DND-41 (cell line): ENCODE data around the gene NKAIN2.
"Not testable (repeated sequence)": the region's sequence is repeated elsewhere in the genome, so short reads cannot be mapped to it uniquely, and the experiment has no call there.

Experiments
- ATAC-seq: fragments of 200-7000 bp; cut with Tn5 transposase; 3 replicates; pipeline ENCODE4 v1.9.1; 2021; ENCODE audit warnings: low read depth; ENCODE audit not compliant: insufficient read depth
- DNase-seq: peaks from one replicate; pipeline ENCODE4 v3.0.0-alpha.2; 2020
- H2AFZ ChIP-seq: 2 replicates; pipeline ENCODE4 v1.6.0; 2012; ENCODE audit warnings: low read depth, low read length
- H3K27ac ChIP-seq: 2 replicates; pipeline ENCODE4 v1.5.1; 2012; ENCODE audit warnings: low read length, inconsistent platforms
- H3K27me3 ChIP-seq: fragments of 200-600 bp; sonication (generic); 2 replicates; pipeline ENCODE4 v1.6.0; 2012; ENCODE audit warnings: low read length, mild to moderate bottlenecking, inconsistent platforms; ENCODE audit not compliant: insufficient read depth, poor library complexity
- H3K36me3 ChIP-seq: 2 replicates; pipeline ENCODE4 v1.5.1; 2012; ENCODE audit warnings: low read length, inconsistent platforms; ENCODE audit not compliant: insufficient read depth
- H3K4me1 ChIP-seq: 2 replicates; pipeline ENCODE4 v1.5.1; 2012; ENCODE audit warnings: mild to moderate bottlenecking, low read length; ENCODE audit not compliant: insufficient read depth
- H3K4me2 ChIP-seq: 2 replicates; pipeline ENCODE4 v1.6.0; 2012; ENCODE audit warnings: mild to moderate bottlenecking, moderate library complexity, low read length, inconsistent platforms; ENCODE audit not compliant: insufficient read depth
- H3K4me3 ChIP-seq, 2 experiments: fragments of 200-600 bp in 1 of 2; shearing (Covaris generic) in 1 of 2; 2 replicates each; pipeline ENCODE4 v1.5.1; 2012 to 2016; ENCODE audit warnings: inconsistent platforms in 2 of 2, low read length in 2 of 2, mild to moderate bottlenecking in 2 of 2, low read depth in 1 of 2, moderate library complexity in 1 of 2
- H3K79me2 ChIP-seq: 2 replicates; pipeline ENCODE4 v1.6.0; 2012; ENCODE audit warnings: low read length, inconsistent platforms; ENCODE audit not compliant: insufficient read depth
- H3K9ac ChIP-seq: 2 replicates; pipeline ENCODE4 v1.6.0; 2012; ENCODE audit warnings: low read depth, mild to moderate bottlenecking, inconsistent platforms, low read length, moderate library complexity
- H3K9me3 ChIP-seq: 2 replicates; pipeline ENCODE4 v1.5.1; 2012; ENCODE audit warnings: low read length, moderate library complexity, mild to moderate bottlenecking, inconsistent platforms; ENCODE audit not compliant: insufficient read depth, severe bottlenecking
- H4K20me1 ChIP-seq: 2 replicates; pipeline ENCODE4 v1.6.0; 2012; ENCODE audit warnings: low read length; ENCODE audit not compliant: insufficient read depth
- EZH2 ChIP-seq: IDR thresholded peaks from 3 replicates; pipeline ENCODE4 v1.6.1; 2012; ENCODE audit warnings: borderline replicate concordance, low read depth, mild to moderate bottlenecking, moderate library complexity, low read length, inconsistent platforms; ENCODE audit not compliant: severe bottlenecking
- TF ChIP-seq, protein P1 (sequence below): IDR thresholded peaks from 2 replicates; pipeline ENCODE4 v1.5.1; 2012; ENCODE audit warnings: borderline replicate concordance, low read length, moderate library complexity, mild to moderate bottlenecking; ENCODE audit not compliant: poor library complexity, severe bottlenecking; ENCODE audit errors: extremely low read depth

The NKAIN2 gene

DNA sequence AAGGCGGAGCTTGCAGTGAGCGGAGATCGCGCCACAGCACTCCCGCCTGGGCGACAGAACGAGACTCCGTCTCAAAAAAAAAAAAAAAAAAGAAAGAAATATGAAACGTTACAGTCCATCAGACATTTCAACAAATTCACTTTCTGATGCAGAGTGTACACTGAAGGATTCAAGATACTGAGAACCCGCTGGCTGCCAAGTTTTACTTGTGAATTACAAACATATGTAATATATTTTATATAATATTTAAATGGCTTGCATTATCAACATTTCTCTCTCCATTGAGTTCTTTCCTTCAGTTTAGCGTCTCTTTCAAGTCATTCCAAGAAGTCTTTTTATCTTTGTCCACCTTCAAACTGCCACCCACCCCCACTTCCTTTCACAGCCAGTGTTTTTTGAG is 917.7 kb downstream of the NKAIN2 start:
- Histone ChIP-seq H3K4me1 (no peaks in the 10 kb centered on the region), H3K9me3 (no peaks in the 10 kb centered on the region), H3K27me3 (no peaks in the 10 kb centered on the region), H3K9ac (no peak overlapping the region), H3K4me3 (no peak overlapping the region), H3K79me2 (no peaks in the 10 kb centered on the region), H3K4me2 (no peak overlapping the region), H3K36me3 (no peaks in the 10 kb centered on the region), H4K20me1 (no peaks in the 10 kb centered on the region), H3K27ac (no peak overlapping the region), H2AFZ (no peak overlapping the region)
- TF ChIP-seq EZH2 = no peak
- TF ChIP-seq, protein P1, sequence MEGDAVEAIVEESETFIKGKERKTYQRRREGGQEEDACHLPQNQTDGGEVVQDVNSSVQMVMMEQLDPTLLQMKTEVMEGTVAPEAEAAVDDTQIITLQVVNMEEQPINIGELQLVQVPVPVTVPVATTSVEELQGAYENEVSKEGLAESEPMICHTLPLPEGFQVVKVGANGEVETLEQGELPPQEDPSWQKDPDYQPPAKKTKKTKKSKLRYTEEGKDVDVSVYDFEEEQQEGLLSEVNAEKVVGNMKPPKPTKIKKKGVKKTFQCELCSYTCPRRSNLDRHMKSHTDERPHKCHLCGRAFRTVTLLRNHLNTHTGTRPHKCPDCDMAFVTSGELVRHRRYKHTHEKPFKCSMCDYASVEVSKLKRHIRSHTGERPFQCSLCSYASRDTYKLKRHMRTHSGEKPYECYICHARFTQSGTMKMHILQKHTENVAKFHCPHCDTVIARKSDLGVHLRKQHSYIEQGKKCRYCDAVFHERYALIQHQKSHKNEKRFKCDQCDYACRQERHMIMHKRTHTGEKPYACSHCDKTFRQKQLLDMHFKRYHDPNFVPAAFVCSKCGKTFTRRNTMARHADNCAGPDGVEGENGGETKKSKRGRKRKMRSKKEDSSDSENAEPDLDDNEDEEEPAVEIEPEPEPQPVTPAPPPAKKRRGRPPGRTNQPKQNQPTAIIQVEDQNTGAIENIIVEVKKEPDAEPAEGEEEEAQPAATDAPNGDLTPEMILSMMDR = no peak
- ATAC-seq = no peak
- no peak for DNase-seq

DNA sequence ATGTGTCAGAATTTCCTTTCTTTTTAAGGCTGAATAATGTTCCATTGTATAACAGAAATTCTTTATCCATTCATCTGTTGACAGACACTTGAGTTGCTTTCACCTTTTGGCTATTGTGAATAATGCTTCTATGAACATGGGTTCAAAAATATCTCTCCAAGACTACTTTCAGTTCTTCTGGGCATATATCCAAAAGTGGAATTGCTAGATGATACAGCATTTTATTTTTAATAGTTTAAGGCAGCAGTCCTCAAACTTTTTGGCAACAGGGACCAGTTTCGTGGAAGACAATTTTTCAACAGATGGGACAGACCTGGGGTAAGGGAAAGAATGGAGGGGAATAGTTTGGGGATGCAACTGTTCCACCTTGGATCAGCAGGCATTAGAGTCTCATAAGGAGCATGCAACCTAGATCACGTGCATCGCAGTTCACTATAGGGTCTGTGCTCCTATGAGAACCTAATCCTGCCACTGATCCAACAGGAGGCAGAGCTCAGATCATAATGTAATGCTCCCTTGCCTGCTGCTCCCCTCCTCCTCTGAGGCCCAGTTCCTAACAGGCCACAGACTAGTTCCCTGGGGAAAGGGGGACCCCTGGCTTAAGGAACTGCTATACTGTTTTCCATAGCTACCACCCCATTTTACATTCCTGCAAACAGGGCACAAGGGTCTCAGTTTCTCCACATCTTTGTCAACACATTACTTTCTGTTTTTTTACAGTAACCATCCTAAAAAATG is 918.6 kb downstream of the NKAIN2 start:
- no peaks in the 10 kb centered on the region for H3K36me3 ChIP-seq
- no peaks in the 10 kb centered on the region for H4K20me1 ChIP-seq
- H3K9ac ChIP-seq = no peak overlapping the region
- H3K27ac ChIP-seq = no peak overlapping the region
- TF ChIP-seq, protein P1 = no peak
- no peak for TF ChIP-seq EZH2
- H3K9me3 ChIP-seq = no peaks in the 10 kb centered on the region
- H3K27me3 ChIP-seq = no peaks in the 10 kb centered on the region
- no peaks in the 10 kb centered on the region for H3K79me2 ChIP-seq
- H3K4me2 ChIP-seq = no peak overlapping the region
- H2AFZ ChIP-seq = no peak overlapping the region
- H3K4me1 ChIP-seq = no peaks in the 10 kb centered on the region
- ATAC-seq = no peak
- DNase-seq = no peak
- no peak overlapping the region for H3K4me3 ChIP-seq

DNA sequence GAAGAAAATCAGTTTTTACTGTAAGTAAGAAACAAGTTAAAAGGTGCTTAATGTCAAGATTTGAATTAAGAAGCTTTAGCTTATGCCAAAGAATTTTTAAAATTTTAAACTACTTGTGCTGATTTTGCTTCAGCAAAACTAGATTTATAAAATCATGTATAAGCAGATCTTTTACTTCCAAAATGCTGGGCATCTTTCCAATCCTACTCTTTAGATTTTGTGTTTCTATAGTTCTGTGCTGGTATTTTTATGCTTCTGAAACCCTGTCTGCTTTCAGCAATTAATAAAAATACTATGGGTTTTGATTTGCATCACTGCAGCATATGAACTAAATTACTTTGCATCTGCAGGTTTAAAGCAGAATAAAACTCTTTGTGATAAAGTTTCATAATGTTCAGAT is 920.0 kb downstream of the NKAIN2 start:
- no peak for TF ChIP-seq EZH2
- TF ChIP-seq, protein P1 = no peak
- no peaks in the 10 kb centered on the region for H3K4me1 ChIP-seq
- no peak for ATAC-seq
- no peak overlapping the region for H2AFZ ChIP-seq
- no peaks in the 10 kb centered on the region for H3K27me3 ChIP-seq
- no peak overlapping the region for H3K4me3 ChIP-seq
- H3K27ac ChIP-seq = no peak overlapping the region
- no peaks in the 10 kb centered on the region for H3K36me3 ChIP-seq
- H3K79me2 ChIP-seq = no peaks in the 10 kb centered on the region
- no peaks in the 10 kb centered on the region for H3K9me3 ChIP-seq
- no peak overlapping the region for H3K9ac ChIP-seq
- H4K20me1 ChIP-seq = no peaks in the 10 kb centered on the region
- H3K4me2 ChIP-seq = no peak overlapping the region
- no peak for DNase-seq

DNA sequence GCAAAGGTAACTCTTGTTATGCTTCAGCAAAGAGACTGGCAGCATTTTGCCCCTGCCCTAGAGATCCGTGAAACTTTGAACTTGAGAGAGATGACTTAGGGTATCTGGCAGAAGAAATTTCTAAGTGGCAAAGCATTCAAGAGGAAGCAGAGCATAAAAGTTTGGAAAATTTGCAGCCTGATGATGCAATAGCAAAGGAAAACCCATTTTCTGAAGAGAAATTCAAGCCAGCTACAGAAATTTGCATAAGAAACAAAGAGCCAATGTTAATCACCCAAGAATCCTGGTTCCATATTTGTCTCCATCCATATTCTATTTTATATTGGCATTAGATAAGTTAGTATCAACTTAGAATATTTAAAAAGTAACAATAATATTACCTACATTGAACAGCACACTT is 934.1 kb downstream of the NKAIN2 start:
- ATAC-seq, H3K4me3 ChIP-seq, H4K20me1 ChIP-seq, DNase-seq, H3K4me2 ChIP-seq, H3K36me3 ChIP-seq, H3K4me1 ChIP-seq, H3K79me2 ChIP-seq, H3K27ac ChIP-seq, H3K9me3 ChIP-seq, H3K27me3 ChIP-seq, H2AFZ ChIP-seq, H3K9ac ChIP-seq: not testable (repeated sequence)
